Loucy (cell line): Measurements from ENCODE around the gene ARHGAP15.

Source experiments
- H2AFZ ChIP-seq: fragments of 200-600 bp; sonication (generic); 2 replicates; pipeline ENCODE4 v1.6.0; 2016; ENCODE audit warnings: antibody characterized with exemption, mild to moderate bottlenecking, low read length, moderate library complexity
- H3F3A ChIP-seq: fragments of 200-600 bp; 2 replicates; pipeline ENCODE4 v1.6.0; 2016; ENCODE audit warnings: antibody characterized with exemption, low read depth, mild to moderate bottlenecking
- H3K27me3 ChIP-seq: fragments of 200-600 bp; sonication (generic); 2 replicates; pipeline ENCODE4 v1.6.1; 2014; ENCODE audit warnings: low read length, mild to moderate bottlenecking; ENCODE audit not compliant: insufficient read depth, poor library complexity, severe bottlenecking
- H3K36me3 ChIP-seq: fragments of 200-600 bp; sonication (generic); 2 replicates; pipeline ENCODE4 v1.6.1; 2016; ENCODE audit warnings: low read length; ENCODE audit not compliant: insufficient read depth
- H3K4me1 ChIP-seq: fragments of 200-600 bp; sonication (generic); 2 replicates; pipeline ENCODE4 v1.5.1; 2014; ENCODE audit warnings: low read length, mild to moderate bottlenecking; ENCODE audit not compliant: insufficient read depth, poor library complexity, severe bottlenecking
- H3K4me2 ChIP-seq: fragments of 200-600 bp; sonication (generic); 2 replicates; pipeline ENCODE4 v1.6.0; 2014; ENCODE audit warnings: antibody characterized with exemption, low read length, low read depth, mild to moderate bottlenecking; ENCODE audit not compliant: poor library complexity, severe bottlenecking
- H3K4me3 ChIP-seq: fragments of 200-600 bp; sonication (generic); 2 replicates; pipeline ENCODE4 v1.5.1; 2014; ENCODE audit warnings: low read length, mild to moderate bottlenecking, mixed read lengths; ENCODE audit not compliant: poor library complexity, severe bottlenecking
- H3K79me2 ChIP-seq: fragments of 200-600 bp; sonication (generic); 2 replicates; pipeline ENCODE4 v1.6.1; 2014; ENCODE audit warnings: low read length; ENCODE audit not compliant: insufficient read depth
- H3K9ac ChIP-seq: fragments of 200-600 bp; sonication (generic); 2 replicates; pipeline ENCODE4 v1.6.0; 2014; ENCODE audit warnings: mild to moderate bottlenecking, low read depth, low read length, moderate library complexity; ENCODE audit not compliant: poor library complexity, severe bottlenecking
- H3K9me2 ChIP-seq: fragments of 200-600 bp; sonication (generic); replicated peaks from 2 replicates; pipeline ENCODE4 v1.6.1; 2016; ENCODE audit warnings: low read depth, low read length, mixed read lengths
- H3K9me3 ChIP-seq: fragments of 200-600 bp; sonication (generic); 2 replicates; pipeline ENCODE4 v1.6.1; 2014; ENCODE audit warnings: mild to moderate bottlenecking, antibody characterized with exemption, low read length, low read depth; ENCODE audit not compliant: insufficient read depth
- H4K20me1 ChIP-seq: fragments of 200-600 bp; sonication (generic); 2 replicates; pipeline ENCODE4 v1.6.0; 2014; ENCODE audit warnings: antibody characterized with exemption, low read length, mild to moderate bottlenecking; ENCODE audit not compliant: insufficient read depth, poor library complexity, severe bottlenecking
- CTCF ChIP-seq: fragments of 200-600 bp; sonication (generic); conservative IDR thresholded peaks from 2 replicates; pipeline ENCODE4 v1.5.1; 2014; ENCODE audit warnings: mild to moderate bottlenecking, antibody characterized with exemption, low read length
- EZH2phosphoT487 ChIP-seq: fragments of 200-600 bp; IDR thresholded peaks from 2 replicates; pipeline ENCODE4 v1.6.1; 2018; ENCODE audit warnings: antibody characterized with exemption, mild to moderate bottlenecking, moderate library complexity, borderline replicate concordance

ARHGAP15 gene

GRCh38 chr2:143704451-143705106, 575.4 kb downstream of the ARHGAP15 start:
- H3K27me3 ChIP-seq = no peaks in the 10 kb centered on the region

GRCh38 chr2:143705108-143705707, 576.0 kb downstream of the ARHGAP15 start:
- H3K9me3 ChIP-seq = no peaks in the 10 kb centered on the region
- no peaks in the 10 kb centered on the region for H3K27me3 ChIP-seq
- no peaks in the 10 kb centered on the region for H3F3A ChIP-seq
- H2AFZ ChIP-seq = no peak overlapping the region
- TF ChIP-seq CTCF = no peak
- TF ChIP-seq EZH2phosphoT487 = no peak
- H3K4me1 ChIP-seq = no peaks in the 10 kb centered on the region
- no peak overlapping the region for H3K9ac ChIP-seq
- no peak overlapping the region for H3K4me2 ChIP-seq
- H3K4me3 ChIP-seq = no peak overlapping the region
- no peaks in the 10 kb centered on the region for H3K79me2 ChIP-seq
- H4K20me1 ChIP-seq = no peaks in the 10 kb centered on the region
- peaks cover 63% of the 10 kb centered on the region for H3K36me3 ChIP-seq
- no peaks in the 10 kb centered on the region for H3K9me2 ChIP-seq

More at GRCh38 chr2:143704451-143705106, 575.4 kb downstream of the ARHGAP15 start:
- Histone ChIP-seq H3K4me2 (no peak overlapping the region), H3K36me3 (peaks cover 57% of the 10 kb centered on the region), H3K9ac (no peak overlapping the region), H3K9me2 (no peaks in the 10 kb centered on the region), H3K79me2 (no peaks in the 10 kb centered on the region), H3F3A (no peaks in the 10 kb centered on the region), H4K20me1 (no peaks in the 10 kb centered on the region), H3K4me1 (no peaks in the 10 kb centered on the region), H2AFZ (no peak overlapping the region), H3K4me3 (no peak overlapping the region), H3K9me3 (no peaks in the 10 kb centered on the region)
- TF ChIP-seq EZH2phosphoT487 = no peak
- TF ChIP-seq CTCF = no peak

- Histone ChIP-seq H3K9ac (no peak overlapping the region), H3K36me3 (peaks cover 74% of the 10 kb centered on the region), H3F3A (no peaks in the 10 kb centered on the region), H3K4me2 (no peak overlapping the region), H2AFZ (no peak overlapping the region), H3K4me1 (no peaks in the 10 kb centered on the region), H4K20me1 (no peaks in the 10 kb centered on the region), H3K9me3 (no peaks in the 10 kb centered on the region), H3K9me2 (no peaks in the 10 kb centered on the region), H3K4me3 (no peak overlapping the region), H3K79me2 (no peaks in the 10 kb centered on the region), H3K27me3 (no peaks in the 10 kb centered on the region)
- TF ChIP-seq CTCF (no peak), EZH2phosphoT487 (no peak)
Measured at GRCh38 chr2:143706354-143706753, 577.1 kb downstream of the ARHGAP15 start.
